Subcutaneous adipose tissue (tissue), 4 donors: Measurements from ENCODE around the gene HRH2. TPM values are rescaled to one million over a fixed set of nuclear protein-coding genes. Genes with fewer than 3 reads are reported as not detected.

Experiments
- CTCF ChIP-seq: fragments of 450-650 bp; IDR thresholded peaks from one replicate; pipeline ENCODE4 v1.5.1; 2016; ENCODE audit warnings: low read depth, mild to moderate bottlenecking, control low read depth, antibody characterized with exemption, moderate library complexity
- total RNA-seq, 4 donors: library from RNA; depleted of rRNA; stranded (reverse); fragments of >200 nt; gene quantifications; one replicate each; pipeline ENCODE4 v1.1.0, GENCODE V29; 2016

Gene HRH2
- total RNA-seq, 4 donors from 2014 or later = 2.4 to 6.5 (median 5.5) TPM

- no peak for TF ChIP-seq CTCF
These were observed 12.5 kb downstream of the HRH2 start for GRCh38 chr5:175670372-175670771.

GRCh38 chr5:175671013-175671412, 13.1 kb downstream of the HRH2 start:
- no peak for TF ChIP-seq CTCF

GRCh38 chr5:175672976-175673648, 15.2 kb downstream of the HRH2 start:
- TF ChIP-seq CTCF = no peak

GRCh38 chr5:175674731-175675346, 17.0 kb downstream of the HRH2 start:
- no peak for TF ChIP-seq CTCF

GRCh38 chr5:175675873-175676272, 18.0 kb downstream of the HRH2 start:
- TF ChIP-seq CTCF = no peak

GRCh38 chr5:175677571-175677970, 19.7 kb downstream of the HRH2 start:
- no peak for TF ChIP-seq CTCF

GRCh38 chr5:175678074-175678473, 20.2 kb downstream of the HRH2 start:
- TF ChIP-seq CTCF = no peak
